H9 (cell line): ENCODE measurements around the gene ING5. TPM values are rescaled to one million over a fixed set of nuclear protein-coding genes. Genes with fewer than 3 reads are reported as not detected.

Experiments
- DNase-seq: peaks from one replicate; pipeline ENCODE4 v3.0.0-alpha.2; 2017
- H2AFZ ChIP-seq: one replicate; pipeline ENCODE4 v1.6.1; 2013; ENCODE audit warnings: mild to moderate bottlenecking, low read length, control low read depth, moderate library complexity
- H2AK5ac ChIP-seq: 2 replicates; pipeline ENCODE4 v1.6.1; 2013; ENCODE audit warnings: low read length, control low read depth, mixed read lengths; ENCODE audit not compliant: insufficient read length
- H2BK120ac ChIP-seq: one replicate; pipeline ENCODE4 v1.6.1; 2013; ENCODE audit warnings: low read depth, mild to moderate bottlenecking, low read length, control low read depth, inconsistent platforms; ENCODE audit not compliant: poor library complexity, severe bottlenecking
- H2BK12ac ChIP-seq: 2 replicates; pipeline ENCODE4 v1.6.1; 2013; ENCODE audit warnings: low read length, control low read depth, mixed read lengths, low read depth; ENCODE audit not compliant: insufficient read length
- H2BK15ac ChIP-seq: 2 replicates; pipeline ENCODE4 v1.6.1; 2013; ENCODE audit warnings: low read depth, low read length, control low read depth
- H2BK20ac ChIP-seq: one replicate; pipeline ENCODE4 v1.6.1; 2013; ENCODE audit warnings: low read depth, mild to moderate bottlenecking, low read length, control low read depth, inconsistent platforms; ENCODE audit not compliant: poor library complexity, severe bottlenecking
- H2BK5ac ChIP-seq: 2 replicates; pipeline ENCODE4 v1.6.1; 2013; ENCODE audit warnings: low read length, control low read depth, mixed read lengths; ENCODE audit not compliant: insufficient read length
- H3K14ac ChIP-seq: 2 replicates; pipeline ENCODE4 v1.6.1; 2013; ENCODE audit warnings: low read length, control low read depth; ENCODE audit not compliant: insufficient read depth
- H3K18ac ChIP-seq: 2 replicates; pipeline ENCODE4 v1.6.1; 2013; ENCODE audit warnings: low read depth, mild to moderate bottlenecking, mixed read lengths, low read length, control low read depth; ENCODE audit not compliant: insufficient read length
- H3K23ac ChIP-seq: 2 replicates; pipeline ENCODE4 v1.6.1; 2013; ENCODE audit warnings: low read length, control low read depth, mixed read lengths, low read depth; ENCODE audit not compliant: insufficient read length
- H3K23me2 ChIP-seq: 2 replicates; pipeline ENCODE4 v1.6.1; 2013; ENCODE audit warnings: low read depth, mild to moderate bottlenecking, mixed read lengths, low read length, control low read depth; ENCODE audit not compliant: insufficient read length, poor library complexity, severe bottlenecking
- H3K27ac ChIP-seq: 2 replicates; pipeline ENCODE4 v1.5.1; 2013; ENCODE audit warnings: low read length, control low read depth, mixed read lengths, low read depth; ENCODE audit not compliant: insufficient read length
- H3K27me3 ChIP-seq: 2 replicates; pipeline ENCODE4 v1.6.1; 2013; ENCODE audit warnings: low read length, control low read depth, inconsistent platforms; ENCODE audit not compliant: insufficient read depth
- H3K4ac ChIP-seq: 2 replicates; pipeline ENCODE4 v1.6.1; 2013; ENCODE audit warnings: low read depth, mild to moderate bottlenecking, control low read depth, inconsistent platforms, low read length, moderate library complexity
- H3K4me1 ChIP-seq: 2 replicates; pipeline ENCODE4 v1.6.1; 2013; ENCODE audit warnings: low read length, control low read depth, inconsistent platforms; ENCODE audit not compliant: insufficient read depth
- H3K4me2 ChIP-seq: 2 replicates; pipeline ENCODE4 v1.6.1; 2013; ENCODE audit warnings: low read length, control low read depth, mixed read lengths; ENCODE audit not compliant: insufficient read length, insufficient read depth
- H3K56ac ChIP-seq: 2 replicates; pipeline ENCODE4 v1.6.1; 2013; ENCODE audit warnings: low read depth, mild to moderate bottlenecking, mixed read lengths, low read length, control low read depth; ENCODE audit not compliant: insufficient read length
- H3K79me1 ChIP-seq: 2 replicates; pipeline ENCODE4 v1.6.1; 2013; ENCODE audit warnings: low read depth, mild to moderate bottlenecking, moderate library complexity, low read length, control low read depth, inconsistent platforms; ENCODE audit not compliant: insufficient read depth, poor library complexity, severe bottlenecking
- H3K79me2 ChIP-seq: 2 replicates; pipeline ENCODE4 v1.6.1; 2013; ENCODE audit warnings: low read length, control low read depth, inconsistent platforms; ENCODE audit not compliant: insufficient read depth
- H3K9ac ChIP-seq: 2 replicates; pipeline ENCODE4 v1.6.1; 2013; ENCODE audit warnings: low read length, control low read depth, mixed read lengths; ENCODE audit not compliant: insufficient read length; ENCODE audit errors: extremely low read depth
- H3K9me3 ChIP-seq: one replicate; pipeline ENCODE4 v1.6.1; 2013; ENCODE audit warnings: low read depth, low read length, inconsistent platforms; ENCODE audit not compliant: control insufficient read depth
- H3T11ph ChIP-seq: one replicate; pipeline ENCODE4 v1.6.1; 2013; ENCODE audit warnings: mild to moderate bottlenecking, low read length, control low read depth, inconsistent platforms
- H4K20me1 ChIP-seq: one replicate; pipeline ENCODE4 v1.6.1; 2013; ENCODE audit not compliant: control insufficient read depth, insufficient read length, insufficient read depth
- H4K5ac ChIP-seq: 2 replicates; pipeline ENCODE4 v1.6.1; 2013; ENCODE audit warnings: low read depth, mild to moderate bottlenecking, mixed read lengths, low read length, control low read depth; ENCODE audit not compliant: insufficient read length
- H4K8ac ChIP-seq: replicated peaks from 2 replicates; pipeline ENCODE4 v1.6.1; 2013; ENCODE audit warnings: low read length, control low read depth, mixed read lengths, low read depth; ENCODE audit not compliant: insufficient read length
- H4K91ac ChIP-seq: 2 replicates; pipeline ENCODE4 v1.6.1; 2013; ENCODE audit warnings: low read depth, mild to moderate bottlenecking, moderate library complexity, mixed read lengths, low read length, control low read depth; ENCODE audit not compliant: insufficient read length
- H3K27ac Mint-ChIP-seq, 3 experiments: 2 replicates in 2 of 3; 3 replicates in 1 of 3; pipeline ENCODE4 v1.8.0; 2020 to 2021; ENCODE audit warnings: mixed read lengths in 3 of 3, mild to moderate bottlenecking in 1 of 3, moderate library complexity in 1 of 3
- H3K27me3 Mint-ChIP-seq: 2 replicates; pipeline ENCODE4 v1.8.0; 2021; ENCODE audit warnings: low read depth, mild to moderate bottlenecking, moderate library complexity, mixed read lengths
- H3K36me3 Mint-ChIP-seq, 3 experiments: 2 replicates in 2 of 3; 3 replicates in 1 of 3; pipeline ENCODE4 v1.8.0; 2020 to 2021; ENCODE audit warnings: low read depth in 3 of 3, mixed read lengths in 3 of 3; ENCODE audit not compliant: insufficient read depth in 1 of 3
- H3K4me1 Mint-ChIP-seq, 2 experiments: 2 replicates each; pipeline ENCODE4 v1.8.0; 2020; ENCODE audit warnings: mixed read lengths in 2 of 2
- H3K4me3 Mint-ChIP-seq, 2 experiments: 2 replicates in 1 of 2; 3 replicates in 1 of 2; pipeline ENCODE4 v1.8.0; 2020 to 2021; ENCODE audit warnings: mild to moderate bottlenecking in 2 of 2, mixed read lengths in 2 of 2, moderate library complexity in 1 of 2
- H3K9me3 Mint-ChIP-seq, 2 experiments: 2 replicates in 1 of 2; 3 replicates in 1 of 2; pipeline ENCODE4 v1.8.0; 2020; ENCODE audit warnings: mild to moderate bottlenecking in 2 of 2, mixed read lengths in 2 of 2, moderate library complexity in 1 of 2
- CTCF ChIP-seq: fragments of 200-600 bp; sonication (generic); conservative IDR thresholded peaks from 3 replicates; pipeline ENCODE4 v1.8.0; 2021; ENCODE audit warnings: antibody characterized with exemption, mild to moderate bottlenecking
- WGBS: extraction: QIAGEN DNeasy Blood & Tissue Kit; methylation state at CpG from one replicate; pipeline ENCODE4 v1.1.7; 2013; ENCODE audit warnings: missing lambda C conversion rate, low lambda C conversion rate, mixed read lengths; ENCODE audit not compliant: insufficient read length; ENCODE audit errors: extremely low coverage; 5-methylcytosine and 5-hydroxymethylcytosine counted together
- total RNA-seq: library from RNA; stranded (reverse); gene quantifications from 2 replicates; pipeline ENCODE4 v1.2.1, GENCODE V29; 2021

Gene ING5
- total RNA-seq, 1 experiment from 2014 or later, result 66.0 TPM

GRCh38 chr2:241746084-241746483, 44.2 kb downstream of the ING5 start:
- H4K91ac ChIP-seq, result no peak overlapping the region
- H4K20me1 ChIP-seq, result no peaks in the 10 kb centered on the region
- DNase-seq, result no peak
- H3K4me3 Mint-ChIP-seq, result no peak overlapping the region
- WGBS, result no CpG with 5 or more reads among the region's 4 CpGs
- no peak overlapping the region for H2BK15ac ChIP-seq
- H3K79me2 ChIP-seq, result no peaks in the 10 kb centered on the region
- no peak overlapping the region for H4K5ac ChIP-seq
- peaks cover 24 to 40% (median 39%) of the 10 kb centered on the region in 3 experiments; a peak in 6 of 7 replicates for H3K36me3 Mint-ChIP-seq
- H3K56ac ChIP-seq, result no peak overlapping the region
- no peak overlapping the region for H3T11ph ChIP-seq
- no peaks in the 10 kb centered on the region; a peak in 2 of 5 replicates for H3K9me3 Mint-ChIP-seq
- no peak overlapping the region for H3K4me2 ChIP-seq
- no peaks in the 10 kb centered on the region for H3K23me2 ChIP-seq
- no peaks in the 10 kb centered on the region for H3K27me3 ChIP-seq
- H3K9ac ChIP-seq, result no peak overlapping the region
- no peak overlapping the region for H3K23ac ChIP-seq
- no peaks in the 10 kb centered on the region for H3K79me1 ChIP-seq
- no peak overlapping the region for H2BK120ac ChIP-seq
- no peak overlapping the region for H3K18ac ChIP-seq
- no peak overlapping the region for H2AK5ac ChIP-seq
- no peak overlapping the region for H4K8ac ChIP-seq
- H3K27me3 Mint-ChIP-seq, result no peaks in the 10 kb centered on the region
- no peak overlapping the region for H2BK12ac ChIP-seq
- H2BK5ac ChIP-seq, result no peak overlapping the region
- no peak overlapping the region for H3K27ac Mint-ChIP-seq
- TF ChIP-seq CTCF, result no peak
- no peaks in the 10 kb centered on the region for H3K9me3 ChIP-seq
- no peak overlapping the region for H3K4ac ChIP-seq
- H2BK20ac ChIP-seq, result no peak overlapping the region
- H2AFZ ChIP-seq, result no peak overlapping the region
- no peaks in the 10 kb centered on the region for H3K4me1 ChIP-seq
- no peak overlapping the region for H3K27ac ChIP-seq
- H3K4me1 Mint-ChIP-seq, result no peaks in the 10 kb centered on the region
- H3K14ac ChIP-seq, result no peak overlapping the region
